Vagina (tissue), 2 donors: ENCODE data around the gene SOHLH1.

Experiments
- CTCF ChIP-seq, 3 experiments: fragments of 450-650 bp in 2 of 3; fragments of 200-600 bp in 1 of 3; sonication (generic) in 1 of 3; IDR thresholded peaks; one replicate each; pipeline ENCODE4 v1.5.1; 2017 to 2019; ENCODE audit warnings: antibody characterized with exemption in 3 of 3, mild to moderate bottlenecking in 2 of 3, moderate library complexity in 2 of 3
- POLR2A ChIP-seq, 2 donors: fragments of 450-650 bp; IDR thresholded peaks; one replicate each; pipeline ENCODE4 v1.6.1; 2017; ENCODE audit warnings: antibody characterized with exemption in 2 of 2, mild to moderate bottlenecking in 2 of 2, moderate library complexity in 2 of 2

- no peak for TF ChIP-seq CTCF (IDR thresholded peaks at IDR 0.05)
- TF ChIP-seq POLR2A (IDR thresholded peaks at IDR 0.05), result no peak
Measured at GRCh38 chr9:135715056-135715595, 15.8 kb upstream of the SOHLH1 start.
